Memory B cell (primary cell): ENCODE data around the gene ANKS6.

Experiments
- ATAC-seq: fragments of 150-1000 bp; cut with Tn5 transposase; 2 replicates; pipeline ENCODE4 v1.10.0; 2021; ENCODE audit warnings: low read depth, mild to moderate bottlenecking, moderate library complexity
- DNase-seq, 2 donors: peaks; one replicate each; pipeline ENCODE4 v3.0.0; 2022; ENCODE audit warnings: low spot score in 2 of 2
- H3K27ac Mint-ChIP-seq: one replicate; pipeline ENCODE4 v1.8.0; 2022; ENCODE audit warnings: mild to moderate bottlenecking, moderate library complexity, mixed read lengths
- H3K27me3 Mint-ChIP-seq: one replicate; pipeline ENCODE4 v1.8.0; 2022; ENCODE audit warnings: mixed read lengths
- H3K36me3 Mint-ChIP-seq: one replicate; pipeline ENCODE4 v1.8.0; 2022; ENCODE audit warnings: mild to moderate bottlenecking, mixed read lengths
- H3K4me1 Mint-ChIP-seq: one replicate; pipeline ENCODE4 v1.8.0; 2022; ENCODE audit warnings: mixed read lengths
- H3K4me3 Mint-ChIP-seq: one replicate; pipeline ENCODE4 v1.8.0; 2022; ENCODE audit warnings: mild to moderate bottlenecking, moderate library complexity, mixed read lengths
- H3K9me3 Mint-ChIP-seq: one replicate; pipeline ENCODE4 v1.8.0; 2022; ENCODE audit warnings: mixed read lengths

The ANKS6 gene

GRCh38 chr9:98796364-98797101, at the start of gene ANKS6:
TSS of gene ANKS6 (minus strand) at chr9:98796555. CDS start at chr9:98796491, 64 bp downstream.
- Mint-ChIP-seq H3K4me1 (peaks cover 21% of the 10 kb centered on the region), H3K9me3 (peaks cover 1% of the 10 kb centered on the region), H3K4me3 (peak within 1 kb of the TSS; percentile 93), H3K36me3 (no peaks in the 10 kb centered on the region), H3K27ac (peak within 1 kb of the TSS; percentile 79), H3K27me3 (no peaks in the 10 kb centered on the region)
- ATAC-seq (peak; percentile 92), DNase-seq (peak; percentile 90 to 96)

DNA sequence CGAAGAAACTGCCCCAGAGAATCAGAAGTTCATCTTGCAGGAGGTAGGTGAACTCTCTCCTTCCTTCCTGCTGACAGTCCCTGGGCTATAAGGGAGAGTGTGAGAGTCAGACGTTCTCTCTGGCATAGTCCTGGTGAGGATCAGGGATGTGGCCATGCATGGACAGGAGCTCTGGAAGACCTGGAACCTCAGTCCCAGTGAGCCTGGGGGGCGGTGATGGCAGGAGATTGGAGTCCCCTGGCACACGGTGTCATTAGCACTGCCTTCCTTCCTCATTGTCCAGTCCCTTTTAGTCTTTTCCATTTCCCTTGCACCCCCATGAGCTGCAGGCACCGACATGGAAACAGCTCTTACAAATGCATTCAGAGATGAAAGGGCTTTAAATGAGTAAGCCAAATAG, 49.7 kb upstream of the ANKS6 start:
- Mint-ChIP-seq H3K4me3 (no peak overlapping the region), H3K4me1 (no peaks in the 10 kb centered on the region), H3K36me3 (peaks cover 4% of the 10 kb centered on the region), H3K27me3 (no peaks in the 10 kb centered on the region), H3K9me3 (no peaks in the 10 kb centered on the region), H3K27ac (no peak overlapping the region)
- DNase-seq (no peak), ATAC-seq (no peak)

- no peaks in the 10 kb centered on the region for H3K9me3 Mint-ChIP-seq
- DNase-seq (no peak), ATAC-seq (no peak)
- no peak overlapping the region for H3K27ac Mint-ChIP-seq
- no peaks in the 10 kb centered on the region for H3K27me3 Mint-ChIP-seq
- peaks cover 14% of the 10 kb centered on the region for H3K36me3 Mint-ChIP-seq
- H3K4me1 Mint-ChIP-seq = no peaks in the 10 kb centered on the region
- H3K4me3 Mint-ChIP-seq = no peak overlapping the region
Observed at GRCh38 chr9:98842510-98842909, 46.2 kb upstream of the ANKS6 start.

DNA sequence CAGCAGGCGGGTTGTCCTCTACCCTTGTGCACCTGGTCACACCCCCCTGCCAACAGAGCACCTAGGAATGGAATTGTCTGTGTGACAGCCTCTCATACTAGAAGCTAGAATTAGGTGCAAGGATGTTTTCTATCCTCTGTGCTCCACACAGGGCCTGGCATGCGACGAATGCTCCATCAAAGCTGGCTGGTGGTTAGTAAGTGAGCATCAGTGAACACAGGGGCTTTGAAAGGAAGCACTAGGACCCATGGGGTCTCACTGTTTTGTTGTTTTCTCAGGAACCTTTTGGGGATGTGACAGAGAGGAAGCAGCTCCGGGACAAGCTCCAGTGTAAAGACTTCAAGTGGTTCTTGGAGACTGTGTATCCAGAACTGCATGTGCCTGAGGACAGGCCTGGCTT, 43.4 kb upstream of the ANKS6 start:
- Mint-ChIP-seq H3K4me1 (no peaks in the 10 kb centered on the region), H3K9me3 (no peaks in the 10 kb centered on the region), H3K4me3 (no peak overlapping the region), H3K36me3 (peaks cover 14% of the 10 kb centered on the region), H3K27me3 (no peaks in the 10 kb centered on the region), H3K27ac (no peak overlapping the region)
- no peak for ATAC-seq
- DNase-seq = no peak

GRCh38 chr9:98838868-98839565, 42.7 kb upstream of the ANKS6 start:
- H3K27ac Mint-ChIP-seq = no peak overlapping the region
- no peak for DNase-seq
- ATAC-seq = no peak

GRCh38 chr9:98838155-98838867, 42.0 kb upstream of the ANKS6 start:
- Mint-ChIP-seq H3K27me3 (no peaks in the 10 kb centered on the region), H3K4me3 (no peak overlapping the region), H3K36me3 (peaks cover 15% of the 10 kb centered on the region), H3K27ac (no peak overlapping the region), H3K9me3 (no peaks in the 10 kb centered on the region), H3K4me1 (no peaks in the 10 kb centered on the region)
- DNase-seq (no peak), ATAC-seq (no peak)

More at GRCh38 chr9:98838868-98839565, 42.7 kb upstream of the ANKS6 start:
- Mint-ChIP-seq H3K27me3 (no peaks in the 10 kb centered on the region), H3K4me3 (no peak overlapping the region), H3K36me3 (peaks cover 15% of the 10 kb centered on the region), H3K9me3 (no peaks in the 10 kb centered on the region), H3K4me1 (no peaks in the 10 kb centered on the region)

DNA sequence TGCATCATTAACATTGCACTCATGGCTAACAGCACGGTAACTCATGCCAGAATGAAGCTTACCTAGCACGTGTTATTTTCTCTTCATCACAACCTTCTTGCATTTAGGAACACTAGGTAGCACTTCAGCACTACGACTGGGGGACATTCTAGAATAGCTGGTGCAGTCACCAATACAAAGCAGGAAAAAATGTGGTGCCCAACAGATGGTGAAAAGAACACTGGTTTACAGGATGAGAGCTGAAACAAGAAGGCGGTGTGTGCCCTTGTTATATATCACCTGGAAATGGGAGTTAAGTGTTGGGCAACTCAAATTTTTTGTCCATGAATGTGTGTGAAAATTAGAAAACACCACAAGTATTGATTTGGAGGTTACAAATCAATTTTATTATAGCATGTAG, 41.2 kb upstream of the ANKS6 start:
- DNase-seq (no peak), ATAC-seq (no peak)
- H3K4me1 Mint-ChIP-seq = no peaks in the 10 kb centered on the region
- H3K9me3 Mint-ChIP-seq = no peaks in the 10 kb centered on the region
- H3K4me3 Mint-ChIP-seq = no peak overlapping the region
- peaks cover 16% of the 10 kb centered on the region for H3K36me3 Mint-ChIP-seq
- no peak overlapping the region for H3K27ac Mint-ChIP-seq
- no peaks in the 10 kb centered on the region for H3K27me3 Mint-ChIP-seq

DNA sequence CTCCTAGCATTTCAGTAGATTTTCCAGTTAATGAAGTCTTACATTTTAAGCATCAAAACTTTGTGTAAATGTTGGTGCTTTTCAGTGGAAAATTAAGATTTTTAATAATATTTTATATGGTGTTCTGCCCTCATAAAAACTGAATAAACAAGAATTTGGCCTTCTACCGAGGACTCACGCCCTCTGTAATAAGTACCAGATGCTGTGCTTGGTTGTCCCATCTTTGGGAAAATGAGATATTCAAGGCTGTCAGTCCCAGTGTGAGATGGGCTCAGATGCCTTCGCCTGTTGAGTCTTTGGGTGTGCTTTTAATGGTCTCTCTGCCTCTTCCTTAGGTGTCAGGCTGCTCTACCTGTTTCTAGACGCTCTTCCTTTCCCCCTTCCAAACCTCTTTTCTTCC, 39.9 kb upstream of the ANKS6 start:
- Mint-ChIP-seq H3K9me3 (no peaks in the 10 kb centered on the region), H3K27ac (no peak overlapping the region), H3K4me3 (no peak overlapping the region), H3K27me3 (no peaks in the 10 kb centered on the region), H3K36me3 (peaks cover 17% of the 10 kb centered on the region), H3K4me1 (no peaks in the 10 kb centered on the region)
- no peak for ATAC-seq
- no peak for DNase-seq

DNA sequence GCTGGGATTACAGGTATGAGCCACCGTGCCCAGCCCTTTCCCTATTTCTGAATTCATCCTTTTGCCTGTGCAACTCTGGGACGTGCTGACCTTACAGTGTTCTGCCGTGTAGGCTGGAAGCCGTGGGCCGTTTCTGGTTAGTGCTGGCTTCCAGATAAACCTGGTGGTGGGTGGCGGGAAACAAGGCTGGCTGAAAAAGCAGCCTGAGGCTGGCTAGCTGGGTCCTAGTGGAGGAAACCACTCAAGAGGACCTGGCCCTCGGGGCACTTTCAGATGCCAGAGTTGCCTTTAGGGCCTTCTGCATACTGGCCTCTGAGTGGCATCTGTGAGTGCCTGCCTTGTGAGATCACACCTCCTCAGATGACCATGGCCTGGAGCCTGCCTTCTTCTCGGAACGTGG, 38.0 kb upstream of the ANKS6 start:
- H3K9me3 Mint-ChIP-seq = no peaks in the 10 kb centered on the region
- DNase-seq (no peak), ATAC-seq (no peak)
- H3K4me3 Mint-ChIP-seq = no peak overlapping the region
- no peak overlapping the region for H3K27ac Mint-ChIP-seq
- no peaks in the 10 kb centered on the region for H3K27me3 Mint-ChIP-seq
- no peaks in the 10 kb centered on the region for H3K4me1 Mint-ChIP-seq
- peaks cover 18% of the 10 kb centered on the region for H3K36me3 Mint-ChIP-seq

DNA sequence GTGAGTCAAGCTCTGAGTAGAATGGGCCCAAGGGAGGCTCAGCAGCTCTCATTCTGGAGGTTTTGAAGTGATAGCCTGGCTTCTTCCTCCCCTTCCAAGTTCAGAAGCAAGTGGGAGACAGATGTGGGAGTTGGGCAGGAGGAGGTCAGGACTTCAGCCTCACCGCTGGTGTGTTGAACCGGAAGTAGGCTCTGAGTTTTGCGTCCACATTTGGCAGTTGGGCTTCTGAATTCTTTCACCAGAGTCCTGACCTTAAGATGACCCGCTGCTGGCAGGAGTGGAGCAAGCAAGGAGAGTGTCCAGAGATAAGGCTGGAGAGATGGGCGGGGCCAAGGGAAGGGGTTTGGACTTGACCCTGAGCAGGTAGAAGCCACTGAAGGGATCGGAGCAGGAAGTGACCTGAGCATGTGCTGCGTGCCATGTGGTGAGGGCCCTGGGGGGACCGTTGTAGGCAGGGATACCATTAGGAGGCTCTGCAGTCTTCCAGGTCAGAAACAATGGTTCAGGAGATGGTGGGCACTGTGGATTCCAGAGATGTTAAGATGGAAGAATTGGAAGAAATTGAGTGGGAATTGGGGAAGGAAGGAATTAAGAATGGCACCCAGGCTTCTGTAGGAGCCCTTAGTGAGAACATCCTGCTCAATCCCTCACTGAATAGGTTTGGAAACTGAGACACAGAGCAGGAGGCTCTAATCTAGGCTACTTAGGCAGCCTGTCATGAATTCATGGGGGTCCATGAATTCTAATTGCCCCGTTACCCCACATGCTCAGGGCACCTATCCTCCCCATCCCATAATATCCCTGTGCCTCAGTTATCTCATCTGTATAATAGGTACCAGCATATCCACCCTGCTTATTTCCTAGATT, 37.0 kb upstream of the ANKS6 start:
- no peak for ATAC-seq
- no peak overlapping the region for H3K27ac Mint-ChIP-seq
- no peaks in the 10 kb centered on the region for H3K9me3 Mint-ChIP-seq
- H3K36me3 Mint-ChIP-seq = peaks cover 15% of the 10 kb centered on the region
- H3K4me1 Mint-ChIP-seq = no peaks in the 10 kb centered on the region
- no peak for DNase-seq
- H3K27me3 Mint-ChIP-seq = no peaks in the 10 kb centered on the region
- H3K4me3 Mint-ChIP-seq = no peak overlapping the region

- H3K4me1 Mint-ChIP-seq = no peaks in the 10 kb centered on the region
- H3K27me3 Mint-ChIP-seq = no peaks in the 10 kb centered on the region
- no peak overlapping the region for H3K4me3 Mint-ChIP-seq
- DNase-seq = no peak
- H3K27ac Mint-ChIP-seq = no peak overlapping the region
- H3K9me3 Mint-ChIP-seq = no peaks in the 10 kb centered on the region
- ATAC-seq = no peak
- H3K36me3 Mint-ChIP-seq = peaks cover 14% of the 10 kb centered on the region
Observed at GRCh38 chr9:98832768-98833089, 36.4 kb upstream of the ANKS6 start.

- Mint-ChIP-seq H3K36me3 (peaks cover 15% of the 10 kb centered on the region), H3K27ac (no peak overlapping the region), H3K9me3 (no peaks in the 10 kb centered on the region), H3K4me3 (no peak overlapping the region), H3K27me3 (no peaks in the 10 kb centered on the region), H3K4me1 (no peaks in the 10 kb centered on the region)
- no peak for DNase-seq
- no peak for ATAC-seq
Observed at GRCh38 chr9:98831696-98832095, 35.3 kb upstream of the ANKS6 start.

GRCh38 chr9:98830554-98830953, 34.2 kb upstream of the ANKS6 start:
- no peaks in the 10 kb centered on the region for H3K27me3 Mint-ChIP-seq

DNA sequence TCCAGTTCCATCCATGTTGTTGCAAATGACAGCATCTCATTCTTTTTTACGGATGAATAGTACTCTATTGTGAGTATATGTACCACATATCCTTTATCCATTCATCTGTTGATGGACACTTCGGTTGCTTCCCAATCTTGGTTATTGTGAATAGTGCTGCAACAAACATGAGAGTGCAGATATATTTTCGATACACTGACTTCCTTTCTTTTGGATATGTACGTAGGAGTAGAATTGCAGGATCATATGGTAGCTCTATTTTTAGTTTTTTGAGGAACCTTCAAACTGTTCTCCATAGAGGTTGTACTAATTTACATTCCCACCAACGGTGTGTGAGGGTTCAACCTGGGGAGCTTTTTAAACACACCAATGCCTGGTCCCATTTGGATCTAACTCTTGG, 33.4 kb upstream of the ANKS6 start:
- Mint-ChIP-seq H3K4me1 (no peaks in the 10 kb centered on the region), H3K27ac (no peak overlapping the region), H3K4me3 (no peak overlapping the region), H3K9me3 (no peaks in the 10 kb centered on the region), H3K36me3 (peaks cover 13% of the 10 kb centered on the region), H3K27me3 (no peaks in the 10 kb centered on the region)
- DNase-seq (no peak), ATAC-seq (no peak)

More at GRCh38 chr9:98830554-98830953, 34.2 kb upstream of the ANKS6 start:
- Mint-ChIP-seq H3K4me1 (no peaks in the 10 kb centered on the region), H3K27ac (no peak overlapping the region), H3K4me3 (no peak overlapping the region), H3K9me3 (no peaks in the 10 kb centered on the region), H3K36me3 (peaks cover 13% of the 10 kb centered on the region)
- no peak for DNase-seq
- ATAC-seq = no peak
